Right lobe of liver (tissue), 4 donors: Measurements from ENCODE around the gene NRF1.

ENCODE experiments used
- POLR2A ChIP-seq: fragments of 450-650 bp; IDR thresholded peaks from one replicate; pipeline ENCODE4 v1.6.1; 2017; ENCODE audit warnings: antibody characterized with exemption, mild to moderate bottlenecking
- TF ChIP-seq, protein P1 (sequence below), 4 donors: fragments of 200-600 bp in 3 of 4; fragments of 450-650 bp in 1 of 4; IDR thresholded peaks; one replicate each; pipeline versions ENCODE4 v1.5.1 to v1.8.0; 2016 to 2022; ENCODE audit warnings: antibody characterized with exemption in 4 of 4, mild to moderate bottlenecking in 2 of 4
- donor health status: DM: no; HTN: no; CAD: no.
- donor health status: DM: no; HTN: no; CAD: no.
- donor health status: DM: no; HTN: yes; CAD: no.

DNA sequence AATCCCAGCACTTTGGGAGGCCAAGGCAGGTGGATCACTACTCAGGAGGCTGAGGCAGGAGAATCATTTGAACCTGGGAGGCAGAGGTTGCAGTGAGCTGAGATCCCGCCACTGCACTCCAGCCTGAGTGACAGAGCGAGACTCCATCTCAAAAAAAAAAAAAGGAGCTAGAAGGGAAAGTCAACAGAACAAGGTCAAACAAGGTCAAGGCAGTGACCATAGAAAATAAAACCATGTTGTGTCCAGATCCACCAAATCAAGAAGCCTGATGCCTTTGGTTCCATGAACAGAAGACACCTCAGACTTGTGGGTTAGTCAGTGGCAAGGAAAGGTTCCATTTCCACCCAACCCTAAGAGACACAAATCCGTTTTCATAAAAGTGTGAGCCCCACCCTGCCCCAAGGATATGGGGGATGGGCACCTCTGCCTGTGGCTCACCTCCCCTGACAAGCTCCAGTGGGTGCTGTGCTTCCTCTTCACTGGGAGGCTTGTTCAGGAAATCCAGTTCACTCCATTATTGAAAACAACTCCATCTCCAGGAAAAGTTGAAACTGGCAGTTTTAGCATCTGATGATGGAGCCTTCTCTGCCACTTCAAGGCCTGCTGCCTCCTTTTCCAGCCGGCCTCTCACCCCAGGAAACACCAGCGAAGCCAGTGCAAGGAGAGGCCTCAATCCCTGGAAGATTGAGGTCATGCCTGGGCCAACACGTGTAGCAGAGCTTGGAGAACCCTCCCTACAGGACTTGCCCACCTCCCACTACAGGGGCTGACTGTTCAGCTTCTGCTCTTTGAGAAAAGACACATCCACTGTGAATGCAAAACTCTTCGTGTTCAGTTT, 152.9 kb downstream of the NRF1 start:
- TF ChIP-seq, protein P1, sequence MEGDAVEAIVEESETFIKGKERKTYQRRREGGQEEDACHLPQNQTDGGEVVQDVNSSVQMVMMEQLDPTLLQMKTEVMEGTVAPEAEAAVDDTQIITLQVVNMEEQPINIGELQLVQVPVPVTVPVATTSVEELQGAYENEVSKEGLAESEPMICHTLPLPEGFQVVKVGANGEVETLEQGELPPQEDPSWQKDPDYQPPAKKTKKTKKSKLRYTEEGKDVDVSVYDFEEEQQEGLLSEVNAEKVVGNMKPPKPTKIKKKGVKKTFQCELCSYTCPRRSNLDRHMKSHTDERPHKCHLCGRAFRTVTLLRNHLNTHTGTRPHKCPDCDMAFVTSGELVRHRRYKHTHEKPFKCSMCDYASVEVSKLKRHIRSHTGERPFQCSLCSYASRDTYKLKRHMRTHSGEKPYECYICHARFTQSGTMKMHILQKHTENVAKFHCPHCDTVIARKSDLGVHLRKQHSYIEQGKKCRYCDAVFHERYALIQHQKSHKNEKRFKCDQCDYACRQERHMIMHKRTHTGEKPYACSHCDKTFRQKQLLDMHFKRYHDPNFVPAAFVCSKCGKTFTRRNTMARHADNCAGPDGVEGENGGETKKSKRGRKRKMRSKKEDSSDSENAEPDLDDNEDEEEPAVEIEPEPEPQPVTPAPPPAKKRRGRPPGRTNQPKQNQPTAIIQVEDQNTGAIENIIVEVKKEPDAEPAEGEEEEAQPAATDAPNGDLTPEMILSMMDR (IDR thresholded peaks at IDR 0.05) = no peak
- TF ChIP-seq POLR2A = no peak
